Measurements from ENCODE around the gene IL24.

The IL24 gene

GRCh38 chr1:206952171-206952570 is 54.9 kb downstream of the IL24 start:
- no peak for DNase-seq (ENCODE audit: low read depth in 3 of 3)

- DNase-seq (ENCODE audit: low read depth in 3 of 3), result no peak
These were observed 55.9 kb downstream of the IL24 start for GRCh38 chr1:206953126-206953525.

- DNase-seq (ENCODE audit: low read depth in 3 of 3), result no peak
These were observed 56.4 kb downstream of the IL24 start for GRCh38 chr1:206953626-206954025.

All from stimulated activated CD4-positive, alpha-beta T cell treated with anti-CD3 and anti-CD28 coated beads, TNF-alpha, amount 100 ng/mL, for 24 hours (primary cell).